ENCODE measurements around the gene TPSB2. TPM values are rescaled to one million over a fixed set of nuclear protein-coding genes. Genes with fewer than 3 reads are reported as not detected.
"Not testable (repeated sequence)": the region's sequence is repeated elsewhere in the genome, so short reads cannot be mapped to it uniquely, and the experiment has no call there.

TPSB2 gene
- total RNA-seq, 4 donors from 2014 or later: 27.8 to 142 (median 91.8) TPM

- Histone ChIP-seq H3K4me3 (no peak overlapping the region), H3K27ac (no peak overlapping the region), H3K4me1 (peaks cover 0 to 11% (median 3%) of the 10 kb centered on the region in 3 donors), H3K27me3 (peaks cover 88% of the 10 kb centered on the region), H3K9me3 (peaks cover 0 to 8% (median 0%) of the 10 kb centered on the region in 3 donors), H3K36me3 (no peaks in the 10 kb centered on the region)
- TF ChIP-seq POLR2A (IDR thresholded peaks at IDR 0.05) (no peak), POLR2AphosphoS5 (IDR thresholded peaks at IDR 0.05) (no peak), CTCF (IDR thresholded peaks at IDR 0.05) (no peak), EP300 (IDR thresholded peaks at IDR 0.05) (no peak)
- no peak for ATAC-seq
- WGBS, 2 donors (ENCODE audit: low coverage in 1 of 2): 50% methylated on average over 2 of the region's 30 CpGs; no CpG with 5 or more reads in 1 of the 2 donors
These were observed 46.0 kb upstream of the TPSB2 start for GRCh38 chr16:1275791-1276579.

- 69% methylated on average over 5 of the region's 7 CpGs; no CpG with 5 or more reads in 1 of the 2 donors for WGBS, 2 donors (ENCODE audit: low coverage in 1 of 2)
- ATAC-seq: no peak
- Histone ChIP-seq H3K9me3 (peaks cover 0 to 8% (median 0%) of the 10 kb centered on the region in 3 donors), H3K36me3 (no peaks in the 10 kb centered on the region), H3K27ac (no peak overlapping the region), H3K4me1 (peaks cover 0 to 11% (median 3%) of the 10 kb centered on the region in 3 donors), H3K4me3 (no peak overlapping the region), H3K27me3 (peaks cover 89% of the 10 kb centered on the region)
- no peak for TF ChIP-seq CTCF (IDR thresholded peaks at IDR 0.05)
- TF ChIP-seq POLR2A (IDR thresholded peaks at IDR 0.05): no peak
- no peak for TF ChIP-seq POLR2AphosphoS5 (IDR thresholded peaks at IDR 0.05)
- no peak for TF ChIP-seq EP300 (IDR thresholded peaks at IDR 0.05)
These were observed 44.8 kb upstream of the TPSB2 start for GRCh38 chr16:1274767-1275166.

GRCh38 chr16:1273816-1274215 is 43.8 kb upstream of the TPSB2 start:
- TF ChIP-seq CTCF (IDR thresholded peaks at IDR 0.05) (no peak), EP300 (IDR thresholded peaks at IDR 0.05) (no peak), POLR2A (IDR thresholded peaks at IDR 0.05) (no peak), POLR2AphosphoS5 (IDR thresholded peaks at IDR 0.05) (no peak)
- Histone ChIP-seq H3K4me1 (peaks cover 0 to 11% (median 3%) of the 10 kb centered on the region in 3 donors), H3K36me3 (no peaks in the 10 kb centered on the region), H3K27ac (no peak overlapping the region), H3K27me3 (peaks cover 86% of the 10 kb centered on the region), H3K4me3 (no peak overlapping the region), H3K9me3 (peaks cover 0 to 8% (median 0%) of the 10 kb centered on the region in 3 donors)
- no CpG with 5 or more reads among the region's 15 CpGs for WGBS, 2 donors (ENCODE audit: low coverage in 1 of 2)
- ATAC-seq: no peak

- H3K27ac ChIP-seq: no peak overlapping the region
- ATAC-seq: no peak
- H3K36me3 ChIP-seq: no peaks in the 10 kb centered on the region
- H3K9me3 ChIP-seq: peaks cover 0 to 8% (median 0%) of the 10 kb centered on the region in 3 donors
- H3K4me1 ChIP-seq: peaks cover 0 to 11% (median 3%) of the 10 kb centered on the region in 3 donors
- H3K27me3 ChIP-seq: peaks cover 75% of the 10 kb centered on the region
- no peak overlapping the region for H3K4me3 ChIP-seq
- no peak for TF ChIP-seq CTCF (IDR thresholded peaks at IDR 0.05)
- TF ChIP-seq POLR2AphosphoS5 (IDR thresholded peaks at IDR 0.05): no peak
- TF ChIP-seq POLR2A (IDR thresholded peaks at IDR 0.05): no peak
- no peak for TF ChIP-seq EP300 (IDR thresholded peaks at IDR 0.05)
- WGBS, 2 donors (ENCODE audit: low coverage in 1 of 2): 80 to 85% methylated on average over 4 of the region's 9 CpGs
These were observed 42.6 kb upstream of the TPSB2 start for GRCh38 chr16:1272453-1273198.

- H3K9me3 ChIP-seq, H3K36me3 ChIP-seq, H3K27ac ChIP-seq, H3K4me3 ChIP-seq, ATAC-seq: not testable (repeated sequence)
- 0 to 21% methylated on average over 2 to 11 of the region's 19 CpGs for WGBS, 2 donors (ENCODE audit: low coverage in 1 of 2)
- peaks cover 67% of the 10 kb centered on the region for H3K27me3 ChIP-seq
- peaks cover 0 to 11% (median 3%) of the 10 kb centered on the region in 3 donors for H3K4me1 ChIP-seq
These were observed 41.9 kb upstream of the TPSB2 start for GRCh38 chr16:1271724-1272413.
